ENCODE measurements around the gene EIPR1. TPM values are rescaled to one million over a fixed set of nuclear protein-coding genes. Genes with fewer than 3 reads are reported as not detected.

Gene EIPR1
- total and polyA plus RNA-seq, 2 of the 13 experiments (the other 11 are each of a cell fraction or from before 2014, with no cell fraction given) = 70.0 to 96.3 TPM

- TF ChIP-seq BATF2 (CRISPR knock-in tag; IDR thresholded peaks at IDR 0.05) (no peak; the same call in 1 of the 2 replicates), TERF1 (CRISPR knock-in tag; IDR thresholded peaks at IDR 0.05) (no peak), E2F5 (CRISPR knock-in tag; conservative IDR thresholded peaks at IDR 0.05) (no peak), ZNF576 (CRISPR knock-in tag; IDR thresholded peaks at IDR 0.05) (no peak), SNAPC4 (CRISPR knock-in tag; IDR thresholded peaks at IDR 0.05) (0 out of 2 replicates have a peak, but pooled peaks have one; percentile 44), TEF (CRISPR knock-in tag; IDR thresholded peaks at IDR 0.05) (peak; percentile 50; the same call in 1 of the 2 replicates), FOXO1 (CRISPR knock-in tag; IDR thresholded peaks at IDR 0.05) (peak; percentile 43; the same call in 1 of the 2 replicates), ZNF362 (CRISPR knock-in tag; IDR thresholded peaks at IDR 0.05; ENCODE audit: borderline replicate concordance) (peak; percentile 54; the same call in 1 of the 2 replicates), ZNF326 (CRISPR knock-in tag; IDR thresholded peaks at IDR 0.05; ENCODE audit: borderline replicate concordance) (no peak), HNF4G (IDR thresholded peaks at IDR 0.05; ENCODE audit: borderline replicate concordance, low read depth, low read length) (no peak), HNF4G (CRISPR knock-in tag; IDR thresholded peaks at IDR 0.05; ENCODE audit: borderline replicate concordance, low read depth) (peak; percentile 79), ZNF652 (CRISPR knock-in tag; IDR thresholded peaks at IDR 0.05; ENCODE audit: borderline replicate concordance, low read depth) (0 out of 2 replicates have a peak, but pooled peaks have one; percentile 20), ESRRA (CRISPR knock-in tag; IDR thresholded peaks at IDR 0.05; ENCODE audit: low read depth) (peak; percentile 80), RORA (CRISPR knock-in tag; IDR thresholded peaks at IDR 0.05) (no peak), HOMEZ (CRISPR knock-in tag; IDR thresholded peaks at IDR 0.05; ENCODE audit: low read depth) (peak; percentile 86)
Measured at GRCh38 chr2:3377612-3378432, at the start of gene EIPR1 (continued).

Measured in HepG2 (cell line).